ENCODE measurements around the gene TMEM184A.
"Not testable (repeated sequence)": the region's sequence is repeated elsewhere in the genome, so short reads cannot be mapped to it uniquely, and the experiment has no call there.

TMEM184A gene

DNA sequence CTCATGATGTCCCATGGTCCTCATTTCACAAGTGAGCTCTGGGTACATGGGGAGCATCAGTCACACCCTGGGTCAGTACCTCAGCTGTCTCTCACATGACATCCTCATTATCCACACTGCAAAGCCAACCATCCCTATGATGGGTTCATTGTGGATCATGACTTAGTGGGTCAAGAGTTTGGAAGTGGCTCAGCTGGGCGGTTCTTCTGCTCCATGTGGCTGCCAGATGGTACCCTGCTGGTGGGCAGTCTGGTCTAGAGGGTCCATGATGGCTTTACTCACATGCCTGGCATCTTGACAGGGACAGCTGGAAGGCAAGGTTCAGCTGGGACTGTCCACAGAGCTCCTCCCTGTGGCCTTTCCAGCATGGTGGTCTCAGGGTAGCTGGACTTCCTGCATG lies 33.0 kb upstream of the TMEM184A start:
- DNase-seq, result no peak

DNA sequence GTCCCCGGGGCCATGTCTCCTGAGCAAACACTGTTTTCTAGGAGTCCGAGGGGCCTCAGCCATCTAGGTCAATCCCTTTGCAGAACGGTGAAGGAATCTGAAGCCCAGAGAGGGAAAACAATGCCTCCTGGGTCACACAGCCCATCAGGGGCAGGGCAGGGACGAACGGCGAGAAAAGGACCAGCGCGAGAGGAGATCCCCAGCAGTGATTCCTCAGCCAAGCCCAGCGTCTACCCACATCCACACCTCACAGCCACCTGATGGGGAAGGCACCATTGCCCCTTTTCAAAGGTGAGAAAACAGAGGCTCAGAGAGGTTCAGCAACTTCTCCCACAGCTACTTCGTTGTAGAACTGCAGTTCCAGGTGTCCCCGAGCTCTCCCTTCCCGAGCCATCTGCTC lies 31.7 kb upstream of the TMEM184A start:
- no peak for DNase-seq

DNA sequence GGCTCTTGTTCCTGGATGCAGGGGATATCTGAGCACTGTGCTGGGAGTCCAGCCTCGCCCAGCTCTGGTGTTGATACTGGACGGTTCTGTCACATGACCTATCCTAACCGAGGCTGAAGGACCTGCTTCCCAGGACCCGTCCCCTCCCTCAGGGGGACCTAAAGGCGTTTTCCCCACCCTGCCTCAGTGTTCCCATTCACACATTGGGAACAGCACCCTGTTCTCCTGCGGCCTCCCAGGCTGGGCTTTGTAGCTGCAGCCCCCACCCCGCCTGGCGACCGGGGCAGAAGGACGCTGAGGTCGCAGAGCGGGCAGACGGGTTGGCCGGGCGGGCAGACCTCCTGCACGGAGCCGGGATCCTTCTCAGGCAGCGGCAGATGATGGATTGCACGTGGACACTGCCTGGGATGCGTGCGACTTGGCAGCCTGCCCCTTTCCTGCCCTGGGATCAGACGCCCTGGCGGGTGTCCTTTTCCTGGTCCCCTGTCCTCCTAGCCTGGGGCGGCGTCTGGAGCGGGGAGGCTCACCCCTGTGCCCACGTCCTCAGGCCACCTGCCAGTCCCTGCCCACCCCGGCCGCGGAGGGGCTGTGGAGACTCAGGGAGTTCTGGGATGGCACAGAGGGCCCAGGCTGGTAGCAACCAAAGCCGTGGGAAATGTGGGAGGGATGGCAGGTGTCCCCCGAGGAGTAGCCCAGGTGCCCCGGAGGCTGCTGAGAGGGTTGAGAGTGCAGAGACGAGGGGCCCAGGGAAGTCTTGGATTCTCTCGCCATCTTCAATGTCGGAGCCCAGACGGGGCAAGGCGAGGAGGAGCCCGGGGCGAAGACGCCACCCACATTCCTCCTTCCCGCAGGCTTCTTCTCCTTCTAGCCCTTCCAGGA lies 31.1 kb upstream of the TMEM184A start:
- DNase-seq, result no peak

DNA sequence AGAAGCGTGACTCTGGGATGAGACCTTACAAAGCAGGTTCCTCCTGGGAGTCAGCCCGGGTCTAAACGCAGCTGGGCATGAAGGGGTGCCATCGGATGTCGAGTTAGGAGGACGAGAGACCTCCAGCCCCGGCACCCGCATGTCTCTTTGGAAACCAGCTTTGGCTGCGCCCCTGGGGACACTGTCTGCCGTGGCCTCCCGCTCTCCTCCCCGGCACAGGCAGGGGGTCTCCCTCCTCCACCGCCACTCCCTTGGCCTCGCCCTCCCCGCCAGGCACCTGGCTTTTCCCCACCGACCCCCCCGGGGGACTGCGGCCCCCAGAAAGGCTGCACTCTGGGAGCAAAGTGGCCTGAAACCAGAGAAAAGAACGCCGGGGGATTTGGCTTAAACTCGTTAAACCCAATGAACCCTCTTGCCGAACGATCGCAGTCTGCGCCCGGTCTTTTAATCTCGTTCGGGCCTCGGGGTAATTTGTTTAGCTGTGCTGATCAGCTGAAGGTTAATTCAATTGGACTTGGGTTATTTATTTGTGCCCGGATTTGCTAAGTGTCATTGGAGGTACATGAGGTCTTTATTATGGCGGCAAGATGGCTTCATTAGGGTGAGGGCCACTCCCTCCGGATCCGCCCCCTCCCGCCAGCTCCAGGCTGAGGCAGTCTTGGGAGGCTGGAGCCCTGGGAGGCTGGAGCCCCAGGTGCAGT lies 30.3 kb upstream of the TMEM184A start:
- no peak for DNase-seq

DNA sequence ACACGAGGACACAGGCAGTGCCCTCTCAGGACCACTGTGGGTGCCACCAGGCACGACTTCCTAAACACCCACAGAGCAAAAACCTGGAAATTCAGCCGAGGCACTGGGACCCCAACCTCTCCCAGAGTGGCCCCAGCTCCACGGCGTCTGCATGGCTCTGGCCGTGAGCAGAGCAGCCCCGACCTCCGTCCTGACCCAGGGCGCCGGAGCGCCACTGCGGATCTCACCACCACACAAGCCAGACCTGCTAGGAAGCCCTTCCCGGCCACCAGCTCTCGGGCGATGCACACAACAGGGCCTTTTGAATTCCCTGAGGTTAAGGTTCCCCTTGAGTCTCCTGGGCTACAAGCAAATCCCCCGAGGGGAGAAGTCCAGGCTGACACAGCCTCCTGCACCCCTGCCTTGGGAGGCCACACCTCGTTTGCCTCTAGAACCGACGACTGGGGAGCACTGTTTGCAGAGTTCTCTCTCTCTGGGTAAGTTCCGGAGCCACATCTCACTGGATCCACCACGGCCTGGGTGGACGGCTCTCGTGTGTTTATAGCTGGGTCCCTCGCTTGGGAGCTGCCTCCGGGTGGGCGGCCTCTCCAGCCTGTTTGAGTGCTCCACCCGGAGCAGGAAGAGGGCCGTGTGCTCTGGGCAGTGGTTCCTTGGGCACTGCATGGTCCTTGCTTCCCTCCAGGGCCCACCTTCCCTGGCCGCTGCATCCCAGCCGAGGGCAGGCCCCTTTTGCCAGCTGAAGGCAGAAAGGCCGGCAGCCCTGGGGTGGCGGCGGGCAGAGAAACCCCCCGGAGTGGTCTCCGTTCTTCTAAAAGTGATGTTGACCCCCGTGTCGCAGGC lies 29.4 kb upstream of the TMEM184A start:
- no peak for DNase-seq

DNA sequence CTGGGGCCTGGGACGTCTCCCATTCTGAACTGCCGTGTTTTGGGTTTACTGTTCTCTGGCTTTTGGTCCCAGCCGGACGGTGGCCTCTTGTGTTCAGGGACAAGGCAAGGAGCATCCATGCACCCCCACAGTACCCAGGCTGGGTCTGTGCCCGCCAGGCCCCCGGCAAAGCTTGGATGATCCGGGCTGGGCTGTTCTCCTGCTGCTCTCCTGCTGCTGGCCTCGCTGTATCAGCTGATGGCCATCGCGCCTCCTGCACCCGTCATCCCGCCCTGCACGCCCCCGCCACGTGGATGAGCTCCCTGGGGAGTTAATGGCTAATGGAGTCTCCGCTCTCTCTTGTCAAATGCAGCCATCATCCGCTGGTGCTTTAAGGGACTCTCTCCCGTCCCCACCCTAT lies 28.7 kb upstream of the TMEM184A start:
- DNase-seq, result no peak

DNA sequence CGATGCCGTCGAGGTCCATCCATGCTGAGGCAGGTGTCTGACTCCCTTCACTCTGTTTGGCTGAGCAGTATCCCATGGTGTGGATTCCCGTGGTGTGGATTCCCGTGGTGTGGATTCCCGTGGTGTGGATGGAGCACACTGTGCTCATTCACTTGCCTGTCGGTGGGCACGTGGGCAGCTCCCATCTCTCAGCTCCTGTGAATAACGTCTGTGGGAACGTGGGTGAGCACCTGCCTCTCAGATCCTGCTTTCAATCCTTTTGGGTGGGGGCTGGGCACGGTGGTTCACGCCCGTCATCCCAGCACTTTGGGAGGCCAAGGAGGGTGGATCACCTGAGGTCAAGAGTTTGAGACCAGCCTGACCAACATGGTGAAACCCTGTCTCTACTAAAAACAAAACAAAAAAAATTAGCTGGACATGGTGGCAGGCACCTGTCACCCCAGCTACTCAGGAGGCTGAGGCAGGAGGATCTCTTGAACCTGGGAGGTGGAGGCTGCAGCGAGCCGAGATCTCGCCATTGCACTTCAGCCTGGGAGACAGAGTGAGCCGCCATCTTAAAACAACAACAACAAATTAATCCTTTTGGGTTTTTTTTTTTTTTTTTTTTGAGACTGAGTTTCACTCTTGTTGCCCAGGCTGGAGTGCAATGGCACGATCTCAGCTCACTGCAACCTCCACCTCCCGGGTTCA lies 27.4 kb upstream of the TMEM184A start:
- DNase-seq, result not testable (repeated sequence)

DNA sequence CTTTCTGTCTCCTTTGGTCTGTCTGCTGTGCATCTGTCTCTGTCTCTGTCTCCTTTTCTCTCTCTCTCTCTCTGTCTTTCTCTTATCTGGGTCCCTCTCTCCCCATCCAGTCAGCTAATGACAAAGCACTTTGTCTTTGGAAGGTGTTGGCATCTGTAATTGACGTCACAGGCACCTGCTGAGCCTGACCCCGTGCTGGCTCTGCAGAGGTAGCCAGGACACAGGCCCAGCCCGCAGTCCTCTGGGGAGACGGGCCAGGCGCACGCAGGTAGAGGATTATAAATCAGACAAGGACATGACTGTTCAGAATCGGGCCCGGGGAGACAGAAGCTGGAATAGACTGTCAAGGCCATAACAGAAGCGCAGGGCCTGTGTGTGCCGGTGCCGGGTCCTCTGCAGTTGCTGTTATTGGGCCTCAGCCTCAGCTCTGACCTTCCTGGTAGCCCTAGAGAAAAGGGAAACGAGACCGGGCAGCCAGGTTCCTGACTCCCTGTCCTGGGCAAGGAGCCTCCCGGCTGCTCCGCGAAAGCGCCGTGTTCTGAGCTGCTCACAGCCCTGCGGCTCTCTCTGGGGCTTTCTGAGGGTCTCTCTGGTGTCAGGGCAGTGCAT lies 24.5 kb upstream of the TMEM184A start:
- no peak for DNase-seq

DNA sequence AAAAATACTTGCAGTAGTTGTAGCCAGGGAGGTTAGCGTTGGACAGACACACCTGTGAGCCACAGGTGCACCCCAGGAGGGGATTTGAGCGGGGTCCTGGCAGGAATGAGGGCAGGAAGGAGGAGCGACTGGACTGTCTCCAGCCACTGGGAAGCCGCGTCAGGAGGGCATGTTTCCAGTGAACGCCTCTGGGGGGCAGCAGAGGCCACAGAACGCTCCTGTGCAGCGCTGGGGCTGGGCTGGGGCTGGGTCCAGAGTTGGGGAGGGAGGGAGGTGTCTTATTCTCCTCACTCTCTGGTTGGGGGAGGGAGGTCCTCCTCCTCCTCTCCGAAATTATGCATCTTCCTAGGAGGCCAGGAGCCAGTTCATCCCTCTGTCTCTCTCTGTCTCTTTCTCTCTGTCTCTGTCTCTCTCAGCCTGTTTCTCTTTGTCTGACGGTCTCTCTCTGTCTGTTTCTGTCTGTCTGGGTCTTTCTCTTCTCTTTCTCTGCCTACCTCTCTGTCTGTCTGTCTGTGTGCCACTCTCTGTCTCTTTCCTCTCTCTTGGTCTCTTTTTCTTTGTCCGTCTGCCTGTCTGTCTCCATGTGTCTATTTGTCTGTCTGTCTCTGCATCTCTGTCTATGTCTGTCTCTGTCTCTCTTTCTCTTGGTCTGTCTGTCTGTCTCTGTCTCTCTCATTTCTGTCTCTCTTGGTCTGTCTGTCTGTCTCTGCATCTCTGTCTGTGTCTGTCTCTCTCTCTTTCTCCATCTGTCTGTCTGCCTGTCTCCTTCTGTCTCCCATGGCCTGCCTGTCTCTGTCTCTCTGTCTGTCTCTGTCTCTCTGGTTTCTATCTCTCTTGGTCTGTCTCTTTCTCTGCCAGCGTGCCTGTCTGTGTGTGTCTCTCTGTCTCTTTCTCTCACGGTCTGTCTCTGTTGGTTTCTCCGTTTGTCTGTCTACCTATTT lies 23.7 kb upstream of the TMEM184A start:
- no peak for DNase-seq

DNA sequence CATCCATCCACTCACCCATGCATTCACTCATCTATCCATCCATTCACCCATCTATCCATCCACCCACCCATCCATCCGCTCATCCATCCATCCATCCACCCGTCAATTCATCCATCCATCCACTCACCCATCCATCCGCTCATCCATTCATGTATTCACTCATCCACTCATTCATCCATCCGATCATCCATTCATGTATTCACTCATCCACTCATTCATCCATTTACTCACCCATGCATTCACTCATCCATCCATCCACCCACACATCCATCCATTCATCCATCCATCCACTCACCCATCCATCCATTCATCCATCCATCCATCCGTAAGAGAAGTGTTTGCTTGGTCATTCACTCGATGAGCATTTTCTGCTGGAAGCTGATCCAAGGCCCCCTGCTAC lies 22.5 kb upstream of the TMEM184A start:
- DNase-seq, result no peak

DNA sequence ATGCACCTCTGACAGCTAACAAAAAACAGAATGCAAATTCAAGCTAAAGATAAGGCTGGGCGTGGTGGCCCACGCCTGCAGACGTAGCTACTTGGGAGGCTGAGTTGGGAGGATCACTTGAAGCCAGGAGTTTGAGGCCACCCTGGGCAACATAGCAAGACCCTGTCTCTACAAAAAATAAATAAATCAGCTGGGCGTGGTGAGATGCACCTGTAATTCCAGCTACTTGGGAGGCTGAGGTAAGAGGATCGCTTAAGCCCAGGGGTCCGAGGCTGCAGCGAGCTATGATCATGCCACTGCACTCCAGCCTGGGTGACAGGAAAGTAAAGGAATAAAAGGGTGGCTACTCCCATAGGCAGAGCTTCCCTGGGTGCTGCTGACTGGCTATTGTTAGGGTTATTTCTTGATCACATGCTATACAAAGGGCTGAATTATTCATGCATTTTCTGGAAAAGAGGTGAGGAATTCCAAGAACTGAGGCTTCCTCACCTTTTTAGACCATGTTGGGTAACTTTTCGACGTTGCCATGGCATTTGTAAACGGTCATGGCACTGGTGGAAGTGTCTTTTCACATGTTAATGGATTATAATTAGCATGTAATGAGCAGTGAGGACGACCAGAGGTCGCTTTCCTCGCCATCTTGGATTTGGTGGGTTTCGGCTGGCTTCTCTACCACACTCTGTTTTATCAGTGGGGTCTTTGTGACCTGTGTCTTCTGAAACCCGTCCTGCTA lies 20.7 kb upstream of the TMEM184A start:
- DNase-seq, result no peak

DNA sequence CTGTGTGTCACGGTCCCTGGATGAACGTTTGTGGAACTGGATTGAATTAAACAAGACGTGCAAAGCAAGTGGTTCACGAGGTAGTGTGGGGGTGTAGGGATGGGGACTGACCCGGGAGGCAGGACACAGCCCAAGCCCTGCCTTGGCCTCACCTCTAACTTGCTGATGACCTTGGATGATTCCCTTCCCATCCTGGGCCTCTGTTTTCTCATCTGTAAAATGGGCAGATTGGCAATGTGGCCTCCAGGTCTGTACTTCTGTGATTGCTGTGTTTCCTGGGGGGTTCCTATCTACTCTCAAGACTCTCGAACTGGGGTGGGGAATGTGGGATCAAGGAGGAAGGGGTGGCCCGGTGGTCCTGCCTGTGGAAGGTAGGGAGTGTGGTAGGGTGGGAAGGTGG lies 19.8 kb upstream of the TMEM184A start:
- DNase-seq, result no peak

DNA sequence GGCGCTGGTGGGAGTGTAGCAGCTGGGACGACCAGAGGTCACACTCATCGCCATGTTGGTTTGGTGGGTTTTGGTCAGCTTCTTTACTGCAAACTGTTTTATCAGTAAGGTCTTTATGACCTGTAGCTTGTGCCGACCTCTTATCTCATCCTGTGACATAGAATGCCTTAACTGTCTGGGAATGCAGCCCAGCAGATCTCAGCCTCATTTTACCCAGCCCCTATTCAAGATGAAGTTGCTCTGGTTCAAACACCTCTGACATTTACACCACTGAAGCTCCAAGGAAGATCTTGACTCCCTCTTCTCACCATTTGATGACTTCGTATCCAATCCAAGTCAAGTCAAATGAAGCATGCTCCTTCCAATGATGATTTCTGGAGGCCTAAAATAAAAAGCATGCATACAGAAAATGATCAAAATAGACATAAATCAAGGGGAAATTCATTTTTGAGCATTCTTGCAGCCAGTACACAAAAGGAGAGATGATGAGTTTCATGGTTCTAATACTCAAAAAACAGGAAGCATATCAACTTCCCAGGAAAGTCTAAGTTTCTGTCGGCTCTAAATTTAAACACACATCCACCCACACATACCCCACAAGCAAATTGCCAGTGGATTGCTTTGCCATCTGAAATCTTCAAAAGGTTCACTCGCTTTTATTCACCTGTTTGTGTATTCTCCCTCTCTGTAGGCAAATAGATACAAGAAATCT lies 16.3 kb upstream of the TMEM184A start:
- no peak for DNase-seq

DNA sequence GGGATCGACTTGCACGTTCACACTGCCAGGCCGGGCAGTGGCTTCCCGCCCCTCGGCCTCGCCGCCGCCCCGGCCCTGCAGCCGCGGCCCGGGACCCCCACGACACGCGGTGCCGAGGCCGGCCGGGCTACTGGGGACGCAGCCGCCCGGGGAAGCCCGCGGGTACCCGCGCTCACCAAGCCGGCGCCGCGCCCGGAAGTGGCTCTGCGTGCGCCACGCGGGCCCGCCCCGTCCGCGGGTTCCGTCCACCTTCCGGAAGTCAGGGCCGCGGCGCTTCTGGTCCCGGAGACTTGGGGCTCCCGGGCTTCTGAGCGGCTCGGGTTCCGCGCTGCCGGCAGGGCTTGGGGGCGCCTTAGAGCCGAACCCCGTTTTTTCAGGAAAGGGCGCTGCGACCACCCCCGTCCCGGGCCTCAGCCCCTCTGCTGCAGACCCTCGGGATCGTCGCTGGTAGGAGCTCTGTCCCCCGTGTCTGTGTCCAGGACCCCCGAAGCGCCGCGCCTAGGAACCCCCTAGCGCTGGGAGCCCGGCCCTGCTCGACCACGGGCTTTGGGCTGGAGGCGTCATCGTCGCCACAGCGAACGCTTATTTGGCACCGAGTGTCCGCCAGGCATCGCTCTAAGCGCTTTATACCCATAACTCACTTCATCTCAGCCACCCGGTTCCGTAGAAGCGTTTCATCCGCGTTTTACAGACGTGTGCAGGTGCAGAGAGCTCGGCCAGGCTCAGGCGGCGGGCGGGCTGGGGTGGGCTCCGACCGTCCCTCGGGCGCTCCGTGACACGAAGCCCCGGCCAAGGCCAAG lies 14.0 kb upstream of the TMEM184A start, which contains the start of gene PSMG3:
TSS of gene PSMG3 (minus strand) at position 200 of the 800 bp plus-strand sequence. CDS start 693 bp downstream, outside the sequence.
- DNase-seq, result peak; percentile 69

DNA sequence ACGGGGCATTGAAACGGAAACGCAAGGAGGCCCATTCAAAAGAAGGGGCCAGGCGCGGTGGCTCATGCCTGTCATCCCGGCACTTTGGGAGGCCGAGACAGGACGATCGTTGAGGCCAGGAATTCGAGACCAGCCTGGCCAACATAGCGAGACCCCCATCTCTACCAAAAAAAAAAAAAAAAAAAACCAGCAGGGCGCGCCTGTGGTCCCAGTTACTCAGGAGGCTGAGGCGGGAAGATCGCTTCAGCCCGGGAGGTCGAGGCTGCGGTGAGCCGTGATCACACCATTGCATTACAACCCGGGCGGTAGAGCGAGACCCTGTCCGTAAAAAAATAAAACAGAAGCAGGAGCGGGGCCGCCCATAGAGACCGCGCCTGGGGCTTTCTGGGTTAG lies 13.4 kb upstream of the TMEM184A start:
- no peak for DNase-seq

DNA sequence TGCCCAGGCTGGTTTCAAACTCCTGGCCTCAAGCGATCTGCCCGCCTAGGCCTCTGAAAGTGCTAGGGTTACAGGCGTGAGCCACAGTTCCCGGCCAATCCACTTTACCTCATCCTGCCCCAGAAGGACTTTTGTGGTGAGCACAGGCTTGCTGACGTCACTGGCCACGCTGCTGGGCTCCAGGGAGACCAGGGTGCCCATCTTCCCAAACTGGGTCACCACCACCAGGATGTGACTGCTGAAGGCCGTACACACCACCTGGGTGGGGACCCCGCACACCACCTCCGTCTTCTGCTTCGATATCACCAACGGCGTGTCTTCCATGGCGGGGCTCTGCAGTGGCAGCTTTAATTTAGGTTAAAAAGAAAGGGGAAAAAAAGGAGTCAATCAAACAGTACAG lies 13.0 kb upstream of the TMEM184A start:
- DNase-seq, result no peak

DNA sequence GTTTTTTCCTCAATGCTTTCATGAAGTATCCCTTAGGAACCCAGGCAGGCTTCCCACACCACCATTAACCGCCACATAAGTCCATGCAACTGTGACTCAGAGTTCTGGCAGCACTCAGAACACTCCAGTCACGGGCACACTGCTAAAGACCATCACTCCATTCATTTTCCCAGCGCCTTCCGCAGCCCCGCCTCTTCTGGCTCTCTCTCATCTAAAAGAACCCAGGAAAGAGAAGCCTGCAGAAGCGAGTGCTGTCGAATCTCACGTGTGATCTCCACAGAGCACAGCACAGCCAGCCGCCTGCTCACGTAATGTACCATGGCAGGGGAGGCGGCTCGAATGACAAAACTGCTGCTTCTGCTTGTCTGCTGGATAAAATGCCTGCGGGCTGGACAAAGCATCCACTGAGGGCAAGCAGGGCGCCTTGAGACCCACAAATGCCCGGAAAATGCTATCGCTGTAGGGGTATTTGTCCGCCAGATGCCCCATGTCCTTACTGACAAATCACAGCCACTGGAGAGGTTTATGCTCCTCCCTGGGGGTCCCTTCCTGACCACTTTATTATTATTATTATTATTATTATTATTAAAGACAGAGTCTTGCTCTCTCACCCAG lies 12.0 kb upstream of the TMEM184A start:
- no peak for DNase-seq

DNA sequence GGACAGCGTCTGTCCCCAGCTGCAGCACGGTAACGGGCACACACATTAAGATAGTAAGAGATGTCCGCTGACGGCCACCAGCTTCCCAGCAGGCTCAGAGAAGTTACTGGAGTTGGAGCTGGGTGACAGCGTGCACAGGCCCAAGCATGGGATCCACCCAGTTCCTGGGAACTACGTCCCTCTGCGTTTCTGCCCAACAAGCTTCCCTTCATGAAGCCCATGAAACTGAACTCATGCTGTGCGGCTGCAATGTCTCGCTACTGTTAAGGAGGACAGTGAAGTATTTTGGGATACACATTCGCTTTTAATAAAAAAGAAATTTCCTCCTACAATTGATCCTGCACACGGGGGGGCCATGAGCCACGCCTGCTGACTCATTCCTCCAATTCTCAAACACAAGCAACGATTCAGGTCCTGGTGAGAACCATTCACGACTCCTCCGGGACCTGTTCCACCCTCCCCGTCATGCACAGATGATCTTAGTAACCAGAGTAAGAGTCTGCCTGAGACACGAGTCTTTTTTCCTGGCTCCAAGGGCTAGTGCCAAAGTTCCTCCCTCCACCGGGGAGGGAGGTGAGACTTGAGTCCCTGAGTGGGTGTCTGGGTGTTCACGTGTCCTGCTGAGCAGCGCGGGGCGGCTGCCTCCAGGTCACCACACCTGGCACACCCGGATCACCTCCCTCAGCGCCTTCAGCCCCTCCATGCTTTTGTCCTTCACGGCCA lies 11.2 kb upstream of the TMEM184A start:
- DNase-seq, result no peak

Data from NCI-H1048 (cell line).